CD8-positive, alpha-beta memory T cell (primary cell): ENCODE measurements around the gene OASL. TPM values are rescaled to one million over a fixed set of nuclear protein-coding genes. Genes with fewer than 3 reads are reported as not detected.

ENCODE experiments used
- CTCF ChIA-PET: fragments of 350-600 bp; sonication (Branson Sonifier 250); formaldehyde crosslinking; loops from one replicate; lab custom pipeline; 2021; ENCODE audit warnings: antibody characterized with exemption; lab: Charles Lee
- POLR2A ChIA-PET: fragments of 350-600 bp; sonication (Branson Sonifier 250); formaldehyde crosslinking; loops from one replicate; lab custom pipeline; 2021; ENCODE audit warnings: antibody characterized with exemption; lab: Charles Lee
- DNase-seq, 5 donors: peaks; one replicate each; pipeline versions ENCODE4 v3.0.0 to v3.0.0-alpha.2; 2020 to 2022; ENCODE audit warnings: mixed read lengths in 1 of 5
- H3K27ac ChIP-seq: one replicate; pipeline ENCODE4 v1.7.0; 2013; ENCODE audit warnings: low read depth, mild to moderate bottlenecking, low read length, moderate library complexity
- H3K27me3 ChIP-seq: 2 replicates; pipeline ENCODE4 v1.7.0; 2013; ENCODE audit warnings: low read length, mild to moderate bottlenecking; ENCODE audit not compliant: insufficient read depth, poor library complexity, severe bottlenecking
- H3K36me3 ChIP-seq: 2 replicates; pipeline ENCODE4 v1.7.0; 2013; ENCODE audit warnings: mild to moderate bottlenecking, low read length, moderate library complexity; ENCODE audit not compliant: insufficient read depth
- H3K4me1 ChIP-seq: 2 replicates; pipeline ENCODE4 v1.7.0; 2013; ENCODE audit warnings: mild to moderate bottlenecking, low read length, moderate library complexity; ENCODE audit not compliant: insufficient read depth
- H3K4me3 ChIP-seq: 2 replicates; pipeline ENCODE4 v1.7.0; 2013; ENCODE audit warnings: mild to moderate bottlenecking, low read length
- H3K9me3 ChIP-seq: 2 replicates; pipeline ENCODE4 v1.7.0; 2013; ENCODE audit warnings: mild to moderate bottlenecking, low read length
- H3K27ac Mint-ChIP-seq, 8 donors: one replicate each; pipeline ENCODE4 v1.8.0; 2020 to 2021; ENCODE audit warnings: mixed read lengths in 8 of 8, mild to moderate bottlenecking in 6 of 8, inconsistent platforms in 3 of 8, moderate library complexity in 3 of 8
- H3K27me3 Mint-ChIP-seq, 2 donors: one replicate each; pipeline ENCODE4 v1.8.0; 2020 to 2021; ENCODE audit warnings: mixed read lengths in 2 of 2, mild to moderate bottlenecking in 1 of 2, moderate library complexity in 1 of 2
- H3K36me3 Mint-ChIP-seq, 3 donors: one replicate each; pipeline ENCODE4 v1.8.0; 2020 to 2021; ENCODE audit warnings: mixed read lengths in 3 of 3, inconsistent platforms in 1 of 3, mild to moderate bottlenecking in 1 of 3
- H3K4me1 Mint-ChIP-seq, 3 donors: one replicate each; pipeline ENCODE4 v1.8.0; 2020 to 2021; ENCODE audit warnings: mixed read lengths in 3 of 3, inconsistent platforms in 1 of 3, mild to moderate bottlenecking in 1 of 3
- H3K4me3 Mint-ChIP-seq, 7 donors: one replicate each; pipeline ENCODE4 v1.8.0; 2020 to 2021; ENCODE audit warnings: mixed read lengths in 7 of 7, mild to moderate bottlenecking in 6 of 7, moderate library complexity in 4 of 7, inconsistent platforms in 2 of 7
- H3K9me3 Mint-ChIP-seq, 5 donors: one replicate each; pipeline ENCODE4 v1.8.0; 2020 to 2022; ENCODE audit warnings: mixed read lengths in 5 of 5, mild to moderate bottlenecking in 3 of 5, moderate library complexity in 2 of 5, inconsistent platforms in 1 of 5
- polyA plus RNA-seq: library from polyadenylated mRNA; unstranded; fragments of 300-500 nt; fragmentation: Illumina TruSeq; gene quantifications from one replicate; pipeline ENCODE4 v1.2.3, GENCODE V29; 2021
- total RNA-seq, 2 experiments: library from RNA; stranded (reverse); gene quantifications; one replicate each; pipeline ENCODE4 v1.2.3, GENCODE V29; 2021

OASL gene
- total and polyA plus RNA-seq, 3 experiments from 2014 or later = 4.0 to 21.2 (median 4.3) TPM

- no peak overlapping the region for H3K27ac ChIP-seq
- DNase-seq = peak; percentile 11 to 55 (median 28)
- ChIA-PET POLR2A (interaction anchor here (1.6 kb wide), 1 partner anchor 55 kb away, joined by 15 read pairs; no protein-coding TSS in a partner anchor), CTCF (interaction anchor here (0.6 to 5.4 kb wide), 8 partner anchors 33 to 107 kb away, joined by 3 to 36 read pairs (median 3); no protein-coding TSS in a partner anchor)
- no peaks in the 10 kb centered on the region for H3K9me3 ChIP-seq
- Mint-ChIP-seq H3K27ac (peak overlapping the region in 3 of 8 donors; percentile 9 to 45 (median 17)), H3K9me3 (no peaks in the 10 kb centered on the region), H3K4me1 (peaks cover 0 to 3% (median 0%) of the 10 kb centered on the region in 3 donors), H3K36me3 (peaks cover 4 to 82% (median 19%) of the 10 kb centered on the region in 3 donors), H3K4me3 (no peak overlapping the region), H3K27me3 (no peaks in the 10 kb centered on the region)
- H3K36me3 ChIP-seq = peaks cover 11% of the 10 kb centered on the region
- H3K4me1 ChIP-seq = no peaks in the 10 kb centered on the region
- H3K27me3 ChIP-seq = no peaks in the 10 kb centered on the region
- H3K4me3 ChIP-seq = no peak overlapping the region
Observed at GRCh38 chr12:121005346-121005815, 33.7 kb downstream of the OASL start.

GRCh38 chr12:121004253-121004815, 34.7 kb downstream of the OASL start:
- no peak for DNase-seq
- Histone ChIP-seq H3K4me3 (no peak overlapping the region), H3K27me3 (no peaks in the 10 kb centered on the region), H3K4me1 (no peaks in the 10 kb centered on the region), H3K27ac (no peak overlapping the region), H3K36me3 (peaks cover 10% of the 10 kb centered on the region), H3K9me3 (no peaks in the 10 kb centered on the region)
- Mint-ChIP-seq H3K27me3 (no peaks in the 10 kb centered on the region), H3K36me3 (peaks cover 4 to 71% (median 19%) of the 10 kb centered on the region in 3 donors), H3K4me3 (no peak overlapping the region), H3K9me3 (no peaks in the 10 kb centered on the region), H3K27ac (peak overlapping the region in 1 of 8 donors; percentile 27), H3K4me1 (peaks cover 0 to 3% (median 0%) of the 10 kb centered on the region in 3 donors)
- CTCF ChIA-PET = interaction anchor here (0.7 to 5.4 kb wide), 4 partner anchors 33 to 98 kb away, joined by 3 to 36 read pairs (median 3); no protein-coding TSS in a partner anchor
- POLR2A ChIA-PET = interaction anchor here (0.6 to 1.6 kb wide), 2 partner anchors 48 to 56 kb away, joined by 3 to 15 read pairs; no protein-coding TSS in a partner anchor

GRCh38 chr12:121003650-121004049, 35.4 kb downstream of the OASL start:
- H3K36me3 Mint-ChIP-seq = peaks cover 4 to 64% (median 19%) of the 10 kb centered on the region in 3 donors
- Histone ChIP-seq H3K27me3 (no peaks in the 10 kb centered on the region), H3K4me3 (no peak overlapping the region), H3K36me3 (peaks cover 4% of the 10 kb centered on the region), H3K9me3 (no peaks in the 10 kb centered on the region), H3K27ac (no peak overlapping the region), H3K4me1 (no peaks in the 10 kb centered on the region)
- POLR2A ChIA-PET = interaction anchor here (0.6 kb wide), 1 partner anchor 49 kb away, joined by 3 read pairs; no protein-coding TSS in a partner anchor
- CTCF ChIA-PET = interaction anchor here (0.6 to 5.4 kb wide), 3 partner anchors 32 to 57 kb away, joined by 3 to 36 read pairs (median 3); no protein-coding TSS in a partner anchor
- no peak for DNase-seq
- peaks cover 0 to 3% (median 0%) of the 10 kb centered on the region in 3 donors for H3K4me1 Mint-ChIP-seq
- no peaks in the 10 kb centered on the region for H3K27me3 Mint-ChIP-seq
- H3K4me3 Mint-ChIP-seq = no peak overlapping the region
- H3K9me3 Mint-ChIP-seq = no peaks in the 10 kb centered on the region
- no peak overlapping the region for H3K27ac Mint-ChIP-seq

- ChIA-PET POLR2A (no interaction called here), CTCF (interaction anchor here (0.7 to 1.6 kb wide), 2 partner anchors 58 to 94 kb away, joined by 3 to 6 read pairs; no protein-coding TSS in a partner anchor)
- no peaks in the 10 kb centered on the region for H3K9me3 Mint-ChIP-seq
- Histone ChIP-seq H3K4me1 (no peaks in the 10 kb centered on the region), H3K9me3 (no peaks in the 10 kb centered on the region), H3K36me3 (no peaks in the 10 kb centered on the region), H3K27ac (no peak overlapping the region), H3K4me3 (no peak overlapping the region), H3K27me3 (no peaks in the 10 kb centered on the region)
- no peak for DNase-seq
- no peaks in the 10 kb centered on the region for H3K27me3 Mint-ChIP-seq
- peak overlapping the region in 2 of 8 donors; percentile 66 to 73 for H3K27ac Mint-ChIP-seq
- H3K36me3 Mint-ChIP-seq = peaks cover 4 to 48% (median 17%) of the 10 kb centered on the region in 3 donors
- H3K4me3 Mint-ChIP-seq = no peak overlapping the region
- peaks cover 0 to 3% (median 0%) of the 10 kb centered on the region in 3 donors for H3K4me1 Mint-ChIP-seq
Observed at GRCh38 chr12:121001841-121002483, 37.1 kb downstream of the OASL start.

GRCh38 chr12:121001060-121001459, 38.0 kb downstream of the OASL start:
- no peaks in the 10 kb centered on the region for H3K4me1 ChIP-seq
- H3K27me3 Mint-ChIP-seq = no peaks in the 10 kb centered on the region
- ChIA-PET CTCF (interaction anchor here (1.6 kb wide), 1 partner anchor 95 kb away, joined by 6 read pairs; no protein-coding TSS in a partner anchor), POLR2A (no interaction called here)
- H3K4me3 Mint-ChIP-seq = no peak overlapping the region
- H3K36me3 ChIP-seq = no peaks in the 10 kb centered on the region
- no peak overlapping the region for H3K4me3 ChIP-seq
- no peaks in the 10 kb centered on the region for H3K27me3 ChIP-seq
- H3K27ac ChIP-seq = no peak overlapping the region
- peaks cover 4 to 40% (median 14%) of the 10 kb centered on the region in 3 donors for H3K36me3 Mint-ChIP-seq
- peaks cover 0 to 3% (median 0%) of the 10 kb centered on the region in 3 donors for H3K4me1 Mint-ChIP-seq
- H3K9me3 Mint-ChIP-seq = no peaks in the 10 kb centered on the region
- H3K9me3 ChIP-seq = no peaks in the 10 kb centered on the region
- no peak for DNase-seq
- no peak overlapping the region for H3K27ac Mint-ChIP-seq

GRCh38 chr12:121000530-121000929, 38.5 kb downstream of the OASL start:
- peaks cover 0 to 3% (median 0%) of the 10 kb centered on the region in 3 donors for H3K4me1 Mint-ChIP-seq
- no peaks in the 10 kb centered on the region for H3K36me3 ChIP-seq
- no peak overlapping the region for H3K27ac ChIP-seq
- H3K27ac Mint-ChIP-seq = no peak overlapping the region
- POLR2A ChIA-PET = no interaction called here
- no peaks in the 10 kb centered on the region for H3K27me3 ChIP-seq
- H3K4me3 ChIP-seq = no peak overlapping the region
- no peaks in the 10 kb centered on the region for H3K9me3 ChIP-seq
- peaks cover 0 to 4% of the 10 kb centered on the region in 2 donors for H3K27me3 Mint-ChIP-seq
- CTCF ChIA-PET = no interaction called here
- no peaks in the 10 kb centered on the region for H3K4me1 ChIP-seq
- H3K36me3 Mint-ChIP-seq = peaks cover 3 to 37% (median 14%) of the 10 kb centered on the region in 3 donors
- H3K9me3 Mint-ChIP-seq = no peaks in the 10 kb centered on the region
- DNase-seq = no peak
- H3K4me3 Mint-ChIP-seq = no peak overlapping the region

GRCh38 chr12:120999191-121000120, 39.6 kb downstream of the OASL start:
- POLR2A ChIA-PET = no interaction called here
- H3K36me3 Mint-ChIP-seq = peaks cover 0 to 27% (median 7%) of the 10 kb centered on the region in 3 donors
- CTCF ChIA-PET = no interaction called here
- H3K4me3 Mint-ChIP-seq = no peak overlapping the region
- Histone ChIP-seq H3K4me3 (no peak overlapping the region), H3K36me3 (no peaks in the 10 kb centered on the region), H3K27ac (no peak overlapping the region), H3K4me1 (no peaks in the 10 kb centered on the region), H3K9me3 (no peaks in the 10 kb centered on the region), H3K27me3 (no peaks in the 10 kb centered on the region)
- peak overlapping the region in 3 of 8 donors; percentile 11 to 66 (median 45) for H3K27ac Mint-ChIP-seq
- H3K9me3 Mint-ChIP-seq = no peaks in the 10 kb centered on the region
- peaks cover 1 to 14% of the 10 kb centered on the region in 2 donors for H3K27me3 Mint-ChIP-seq
- no peaks in the 10 kb centered on the region for H3K4me1 Mint-ChIP-seq
- no peak for DNase-seq
